HCT116 (cell line): ENCODE results near the gene TBX20.

Source experiments
- EZH2 ChIP-seq: fragments of 200-600 bp; sonication (generic); IDR thresholded peaks from 2 replicates; pipeline ENCODE4 v1.6.1; 2017; ENCODE audit warnings: antibody characterized with exemption, mixed run types
- JUND ChIP-seq: IDR thresholded peaks from 2 replicates; pipeline ENCODE4 v1.6.1; 2012
- POLR2AphosphoS5 ChIP-seq: IDR thresholded peaks from 2 replicates; pipeline ENCODE4 v1.6.1; 2011; ENCODE audit warnings: mild to moderate bottlenecking, low read depth, low read length, moderate library complexity
- RAD21 ChIP-seq: IDR thresholded peaks from 2 replicates; pipeline ENCODE4 v1.6.1; 2012; ENCODE audit warnings: low read depth, mild to moderate bottlenecking
- YY1 ChIP-seq: IDR thresholded peaks from 2 replicates; pipeline ENCODE4 v1.6.1; 2011; ENCODE audit warnings: low read length, low read depth, moderate library complexity, mild to moderate bottlenecking; ENCODE audit not compliant: insufficient replicate concordance; ENCODE audit errors: extremely low read depth
- ZFX ChIP-seq: fragments of 450-650 bp; IDR thresholded peaks from 2 replicates; pipeline ENCODE4 v1.6.1; 2017
- TF ChIP-seq, protein P1 (sequence below), 3 experiments: fragments of 200-600 bp in 1 of 3; sonication (generic) in 1 of 3; IDR thresholded peaks in 2 of 3; conservative IDR thresholded peaks in 1 of 3; 2 replicates each; pipeline ENCODE4 v1.5.1; 2012 to 2017; ENCODE audit warnings: low read depth in 2 of 3, low read length in 2 of 3, antibody characterized with exemption in 1 of 3, borderline replicate concordance in 1 of 3, control low read depth in 1 of 3, mild to moderate bottlenecking in 1 of 3, mixed read lengths in 1 of 3, mixed run types in 1 of 3, moderate library complexity in 1 of 3; ENCODE audit not compliant: insufficient read depth in 1 of 3

DNA sequence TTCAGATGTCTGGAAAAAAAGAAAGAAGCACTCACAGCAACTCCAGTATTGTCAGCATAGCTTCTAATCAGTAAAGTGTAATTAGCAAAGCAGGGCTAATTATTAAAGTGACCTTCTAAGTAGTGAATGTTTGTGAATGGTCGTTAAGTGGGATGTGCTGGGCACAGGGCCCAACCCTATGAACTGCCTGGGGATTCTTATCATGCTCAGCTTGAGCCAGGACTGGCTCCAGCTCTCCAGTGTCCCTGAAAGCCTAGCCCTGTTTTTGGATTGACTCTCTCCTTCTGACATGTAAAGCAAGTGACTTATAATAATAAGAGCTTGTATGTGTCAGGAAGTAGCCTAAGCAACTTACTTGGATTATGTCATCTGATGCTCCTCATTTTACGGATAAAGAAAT is 9.5 kb upstream of the TBX20 start:
- TF ChIP-seq, protein P1, sequence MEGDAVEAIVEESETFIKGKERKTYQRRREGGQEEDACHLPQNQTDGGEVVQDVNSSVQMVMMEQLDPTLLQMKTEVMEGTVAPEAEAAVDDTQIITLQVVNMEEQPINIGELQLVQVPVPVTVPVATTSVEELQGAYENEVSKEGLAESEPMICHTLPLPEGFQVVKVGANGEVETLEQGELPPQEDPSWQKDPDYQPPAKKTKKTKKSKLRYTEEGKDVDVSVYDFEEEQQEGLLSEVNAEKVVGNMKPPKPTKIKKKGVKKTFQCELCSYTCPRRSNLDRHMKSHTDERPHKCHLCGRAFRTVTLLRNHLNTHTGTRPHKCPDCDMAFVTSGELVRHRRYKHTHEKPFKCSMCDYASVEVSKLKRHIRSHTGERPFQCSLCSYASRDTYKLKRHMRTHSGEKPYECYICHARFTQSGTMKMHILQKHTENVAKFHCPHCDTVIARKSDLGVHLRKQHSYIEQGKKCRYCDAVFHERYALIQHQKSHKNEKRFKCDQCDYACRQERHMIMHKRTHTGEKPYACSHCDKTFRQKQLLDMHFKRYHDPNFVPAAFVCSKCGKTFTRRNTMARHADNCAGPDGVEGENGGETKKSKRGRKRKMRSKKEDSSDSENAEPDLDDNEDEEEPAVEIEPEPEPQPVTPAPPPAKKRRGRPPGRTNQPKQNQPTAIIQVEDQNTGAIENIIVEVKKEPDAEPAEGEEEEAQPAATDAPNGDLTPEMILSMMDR (IDR thresholded peaks at IDR 0.05 in 2 of 3, conservative IDR thresholded peaks at IDR 0.05 in 1 of 3; ENCODE audit: borderline replicate concordance in 1 of 3, insufficient read depth in 1 of 3, low read depth in 2 of 3, low read length in 2 of 3), result no peak
- no peak for TF ChIP-seq JUND
- no peak for TF ChIP-seq YY1
- no peak for TF ChIP-seq EZH2
- no peak for TF ChIP-seq ZFX
- no peak for TF ChIP-seq POLR2AphosphoS5
- TF ChIP-seq RAD21, result no peak
